ENCODE data around the gene BBS2. TPM values are rescaled to one million over a fixed set of nuclear protein-coding genes. Genes with fewer than 3 reads are reported as not detected.

BBS2 gene
- total RNA-seq, 1 experiment from 2014 or later, result 27.7 TPM

- H3K27ac Mint-ChIP-seq (ENCODE audit: unreplicated experiment), result peak overlapping the region; percentile 90
Observed at GRCh38 chr16:56451753-56452689, 67.8 kb downstream of the BBS2 start.

GRCh38 chr16:56450986-56451752 lies 68.7 kb downstream of the BBS2 start, which contains the start of the genes NUDT21 and OGFOD1:
NUDT21 (minus strand) TSS chr16:56451332; CDS start chr16:56451202, 130 bp downstream.
OGFOD1 (plus strand) TSS chr16:56451554; CDS start chr16:56451613, 59 bp downstream.
- BruUV-seq (replicated peaks), result no TSS peak
- Histone ChIP-seq H3K4me3 (ENCODE audit: low read depth, low read length) (peak within 1 kb of the TSS; percentile 62), H3K4me1 (peaks cover 32% of the 10 kb centered on the region), H3K27me3 (replicated peaks; ENCODE audit: control insufficient read depth, insufficient read depth, low read length) (no peaks in the 10 kb centered on the region), H3K9me3 (no peaks in the 10 kb centered on the region), H3K36me3 (ENCODE audit: control insufficient read depth, insufficient read depth, low read length) (no peaks in the 10 kb centered on the region)
- no peak for TF ChIP-seq CTCF (IDR thresholded peaks at IDR 0.05; ENCODE audit: insufficient read depth in 1 of 2, low read depth in 1 of 2, low read length in 1 of 2, severe bottlenecking in 1 of 2, unreplicated experiment in 1 of 2)
- ChIA-PET POLR2A (interaction anchor here (0.5 to 1.0 kb wide), 12 partner anchors 9 to 1047 kb away, joined by 3 to 6 read pairs (median 4); partner anchors contain the start of gene MT2A), CTCF (interaction anchor here (0.5 to 1.0 kb wide), 7 partner anchors 41 to 400 kb away, joined by 4 to 7 read pairs (median 6); no protein-coding TSS in a partner anchor)
- intact Hi-C loops (cut with micrococcal nuclease; ENCODE audit: unreplicated experiment), result loop anchor here (1.0 kb wide), 2 partner anchors 26 to 42 kb away; partner anchors contain the start of gene AMFR
- H3K27ac Mint-ChIP-seq (ENCODE audit: unreplicated experiment), result peak within 1 kb of the TSS; percentile 90
- DNase-seq, result peak; percentile 98
- H3K36me3 Mint-ChIP-seq (ENCODE audit: insufficient read depth, unreplicated experiment), result peaks cover 50% of the 10 kb centered on the region
- peaks cover 29% of the 10 kb centered on the region for H3K4me1 Mint-ChIP-seq (ENCODE audit: low read depth, unreplicated experiment)
- H3K27me3 Mint-ChIP-seq (ENCODE audit: insufficient read depth, unreplicated experiment), result no peaks in the 10 kb centered on the region
- H3K9me3 Mint-ChIP-seq (ENCODE audit: unreplicated experiment), result no peaks in the 10 kb centered on the region
- peak within 1 kb of the TSS; percentile 81 for H3K4me3 Mint-ChIP-seq (ENCODE audit: unreplicated experiment)

More at GRCh38 chr16:56451753-56452689, 67.8 kb downstream of the BBS2 start:
- no peaks in the 10 kb centered on the region for H3K36me3 ChIP-seq (ENCODE audit: control insufficient read depth, insufficient read depth, low read length)
- ChIA-PET CTCF (interaction anchor here (0.6 to 1.0 kb wide), 5 partner anchors 42 to 250 kb away, joined by 4 to 7 read pairs (median 5); no protein-coding TSS in a partner anchor), POLR2A (interaction anchor here (0.5 to 1.0 kb wide), 6 partner anchors 8 to 412 kb away, joined by 3 to 6 read pairs (median 4); partner anchors contain the start of gene MT2A)
- H3K4me3 ChIP-seq (ENCODE audit: low read depth, low read length), result peak overlapping the region; percentile 62
- BruUV-seq (replicated peaks), result TSS peak; percentile 54
- H3K9me3 Mint-ChIP-seq (ENCODE audit: unreplicated experiment), result no peaks in the 10 kb centered on the region
- intact Hi-C loops (cut with micrococcal nuclease; ENCODE audit: unreplicated experiment), result loop anchor here (1.0 kb wide), 2 partner anchors 27 to 41 kb away; partner anchors contain the start of gene AMFR
- H3K9me3 ChIP-seq, result no peaks in the 10 kb centered on the region
- H3K4me1 ChIP-seq, result peaks cover 29% of the 10 kb centered on the region
- no peak for TF ChIP-seq CTCF (IDR thresholded peaks at IDR 0.05; ENCODE audit: insufficient read depth in 1 of 2, low read depth in 1 of 2, low read length in 1 of 2, severe bottlenecking in 1 of 2, unreplicated experiment in 1 of 2)
- no peaks in the 10 kb centered on the region for H3K27me3 ChIP-seq (replicated peaks; ENCODE audit: control insufficient read depth, insufficient read depth, low read length)
- H3K4me3 Mint-ChIP-seq (ENCODE audit: unreplicated experiment), result peak overlapping the region; percentile 81
- H3K36me3 Mint-ChIP-seq (ENCODE audit: insufficient read depth, unreplicated experiment), result peaks cover 50% of the 10 kb centered on the region
- no peaks in the 10 kb centered on the region for H3K27me3 Mint-ChIP-seq (ENCODE audit: insufficient read depth, unreplicated experiment)
- peaks cover 29% of the 10 kb centered on the region for H3K4me1 Mint-ChIP-seq (ENCODE audit: low read depth, unreplicated experiment)
- DNase-seq, result peak; percentile 43 to 48

Measured in Caco-2 (cell line).